Right cardiac atrium (tissue), 5 donors: ENCODE results near the gene THOC6. TPM values are rescaled to one million over a fixed set of nuclear protein-coding genes. Genes with fewer than 3 reads are reported as not detected.
"Not testable (repeated sequence)": the region's sequence is repeated elsewhere in the genome, so short reads cannot be mapped to it uniquely, and the experiment has no call there.

Experiments used
- ATAC-seq, 2 donors: fragments of 200-7000 bp; cut with Tn5 transposase; one replicate each; pipeline versions ENCODE4 v1.8.0 to v1.9.1; 2020; ENCODE audit warnings: moderate library complexity in 2 of 2, mild to moderate bottlenecking in 1 of 2
- DNase-seq, 3 donors: peaks; one replicate each; pipeline ENCODE4 v3.0.0-alpha.2; 2020
- H3K27ac ChIP-seq: one replicate; pipeline ENCODE4 v1.5.1; 2013; ENCODE audit warnings: mild to moderate bottlenecking, low read length, control low read depth, moderate library complexity
- H3K27me3 ChIP-seq: one replicate; pipeline ENCODE4 v1.6.1; 2013; ENCODE audit not compliant: control insufficient read depth, insufficient read depth
- H3K4me1 ChIP-seq: one replicate; pipeline ENCODE4 v1.6.1; 2013; ENCODE audit warnings: low read length; ENCODE audit not compliant: control insufficient read depth, insufficient read depth
- H3K4me3 ChIP-seq: one replicate; pipeline ENCODE4 v1.5.1; 2013; ENCODE audit warnings: low read length, control low read depth
- H3K9me3 ChIP-seq: one replicate; pipeline ENCODE4 v1.6.1; 2013; ENCODE audit warnings: low read length; ENCODE audit not compliant: control insufficient read depth
- WGBS: extraction: QIAGEN DNeasy Blood & Tissue Kit; methylation state at CpG from one replicate; pipeline ENCODE4 v1.1.7; 2013; 5-methylcytosine and 5-hydroxymethylcytosine counted together
- intact Hi-C, 4 donors: fragments of 100-400 bp; cut with DNase I; formaldehyde crosslinking; loops; one replicate each; pipeline versions ENCODE4 v1.11.0 to v1.14.0; 2022 to 2023
- polyA plus RNA-seq: library from polyadenylated mRNA; stranded (reverse); fragments of 200-250 nt; gene quantifications from one replicate; pipeline ENCODE4 v1.2.3, GENCODE V29; 2013
- total RNA-seq, 4 donors: library from RNA; stranded (reverse); fragmentation: NEBNext Ultra II Directional; extraction: Animal tissue kit (Norgen Biotek cat#: 25700); gene quantifications; one replicate each; pipeline ENCODE4 v1.2.1, GENCODE V29; 2021
- donor health status: healthy with polysubstance abuse.
- donor health status: DM: no; HTN: yes; CAD: no.
- donor health status: DM: no; HTN: no; CAD: no.
- donor health status: DM: no; HTN: yes; CAD: no; lungs with severe emphysema.
- donor health status: DM: yes; HTN: yes; CAD: no.

THOC6 gene
- total and polyA plus RNA-seq, 5 donors = 11.1 to 13.7 (median 13.1) TPM

DNA sequence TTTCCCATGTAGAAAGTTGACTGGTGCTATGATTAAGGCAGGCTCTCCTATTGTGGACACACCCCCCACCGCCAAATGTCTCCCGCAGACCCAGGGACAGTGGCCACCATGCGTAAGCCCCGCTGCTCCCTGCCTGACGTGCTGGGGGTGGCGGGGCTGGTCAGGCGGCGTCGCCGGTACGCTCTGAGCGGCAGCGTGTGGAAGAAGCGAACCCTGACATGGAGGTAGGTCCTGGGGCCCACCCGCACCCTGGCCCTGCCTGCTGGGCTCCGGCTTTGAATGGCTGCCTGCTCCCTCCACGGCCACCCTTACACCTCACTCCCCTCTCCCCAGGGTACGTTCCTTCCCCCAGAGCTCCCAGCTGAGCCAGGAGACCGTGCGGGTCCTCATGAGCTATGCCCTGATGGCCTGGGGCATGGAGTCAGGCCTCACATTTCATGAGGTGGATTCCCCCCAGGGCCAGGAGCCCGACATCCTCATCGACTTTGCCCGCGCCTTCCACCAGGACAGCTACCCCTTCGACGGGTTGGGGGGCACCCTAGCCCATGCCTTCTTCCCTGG, 26.2 kb downstream of the THOC6 start:
- no peaks in the 10 kb centered on the region for H3K9me3 ChIP-seq
- no peaks in the 10 kb centered on the region for H3K4me1 ChIP-seq
- H3K27ac ChIP-seq = no peak overlapping the region
- DNase-seq (peak in 1 of 3 donors; percentile 56), ATAC-seq (no peak)
- intact Hi-C loops = no loop called here
- H3K4me3 ChIP-seq = no peak overlapping the region
- 82% methylated on average over 26 of the region's 26 CpGs for WGBS
- H3K27me3 ChIP-seq = no peaks in the 10 kb centered on the region

- DNase-seq (no peak), ATAC-seq (no peak)
- Histone ChIP-seq H3K9me3 (no peaks in the 10 kb centered on the region), H3K27ac (no peak overlapping the region), H3K27me3 (no peaks in the 10 kb centered on the region), H3K4me1 (no peaks in the 10 kb centered on the region), H3K4me3 (no peak overlapping the region)
- intact Hi-C loops = no loop called here
- WGBS = 75% methylated on average over 5 of the region's 5 CpGs
Observed at GRCh38 chr16:3050487-3050886, 26.7 kb downstream of the THOC6 start.

- no peak for ATAC-seq
- Histone ChIP-seq H3K9me3 (no peaks in the 10 kb centered on the region), H3K4me1 (no peaks in the 10 kb centered on the region), H3K4me3 (no peak overlapping the region), H3K27ac (no peak overlapping the region), H3K27me3 (no peaks in the 10 kb centered on the region)
- DNase-seq = peak in 1 of 3 donors; percentile 1
- WGBS = 23% methylated on average over 4 of the region's 4 CpGs
- intact Hi-C loops = no loop called here
Observed at GRCh38 chr16:3051009-3051408, 27.2 kb downstream of the THOC6 start.

DNA sequence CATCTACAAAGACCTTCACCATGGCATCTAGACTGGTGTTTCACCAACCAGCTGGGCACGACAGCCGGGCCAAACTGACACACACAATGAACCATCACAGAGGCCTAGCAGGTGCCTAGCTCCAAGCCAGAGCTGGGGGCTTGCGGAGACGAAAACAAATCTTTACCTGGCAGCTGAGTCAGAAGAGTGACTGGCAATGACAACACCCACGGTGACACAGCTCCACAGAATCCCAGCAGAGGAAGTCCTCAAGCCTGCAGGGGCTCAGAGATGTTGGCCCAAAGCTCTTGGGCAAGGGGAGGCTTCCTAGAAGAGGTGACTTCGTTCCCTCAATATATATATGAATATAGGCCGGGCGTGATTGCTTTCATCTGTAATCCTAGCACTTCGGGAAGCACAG, 27.7 kb downstream of the THOC6 start:
- intact Hi-C loops = no loop called here
- Histone ChIP-seq H3K4me1 (no peaks in the 10 kb centered on the region), H3K27me3 (no peaks in the 10 kb centered on the region), H3K27ac (no peak overlapping the region), H3K9me3 (no peaks in the 10 kb centered on the region), H3K4me3 (no peak overlapping the region)
- DNase-seq (peak in 1 of 3 donors; percentile 38), ATAC-seq (no peak)
- WGBS = 79% methylated on average over 9 of the region's 9 CpGs

- H3K9me3 ChIP-seq, H3K4me1 ChIP-seq, H3K27me3 ChIP-seq, ATAC-seq, H3K27ac ChIP-seq, intact Hi-C loops, H3K4me3 ChIP-seq: not testable (repeated sequence)
- 82% methylated on average over 11 of the region's 12 CpGs for WGBS
- peak in 1 of 3 donors; percentile 16 for DNase-seq
Observed at GRCh38 chr16:3052571-3053329, 28.9 kb downstream of the THOC6 start.

DNA sequence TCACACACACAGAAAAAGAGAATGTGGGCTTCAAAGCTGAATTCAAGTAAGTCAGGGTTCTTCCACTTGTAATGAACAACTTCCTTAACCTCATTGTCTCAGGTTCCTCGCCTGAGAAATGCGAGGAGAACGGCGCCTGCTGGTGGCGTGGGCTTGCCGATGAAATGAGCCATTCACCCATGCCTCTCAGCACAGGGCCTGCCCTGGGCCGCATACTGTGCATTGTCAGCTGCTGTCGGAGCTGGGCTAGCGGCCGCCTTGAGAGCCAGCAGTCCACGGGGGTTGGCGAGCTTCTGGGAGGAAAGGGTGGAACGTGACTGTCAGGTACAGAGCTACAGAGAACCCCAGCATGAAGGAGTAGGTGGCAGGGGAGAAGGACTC, 29.5 kb downstream of the THOC6 start:
- 85% methylated on average over 13 of the region's 13 CpGs for WGBS
- peak in 1 of 3 donors; percentile 42 for DNase-seq
- H3K27me3 ChIP-seq, H3K27ac ChIP-seq, H3K4me3 ChIP-seq, H3K9me3 ChIP-seq, ATAC-seq, H3K4me1 ChIP-seq, intact Hi-C loops: not testable (repeated sequence)

DNA sequence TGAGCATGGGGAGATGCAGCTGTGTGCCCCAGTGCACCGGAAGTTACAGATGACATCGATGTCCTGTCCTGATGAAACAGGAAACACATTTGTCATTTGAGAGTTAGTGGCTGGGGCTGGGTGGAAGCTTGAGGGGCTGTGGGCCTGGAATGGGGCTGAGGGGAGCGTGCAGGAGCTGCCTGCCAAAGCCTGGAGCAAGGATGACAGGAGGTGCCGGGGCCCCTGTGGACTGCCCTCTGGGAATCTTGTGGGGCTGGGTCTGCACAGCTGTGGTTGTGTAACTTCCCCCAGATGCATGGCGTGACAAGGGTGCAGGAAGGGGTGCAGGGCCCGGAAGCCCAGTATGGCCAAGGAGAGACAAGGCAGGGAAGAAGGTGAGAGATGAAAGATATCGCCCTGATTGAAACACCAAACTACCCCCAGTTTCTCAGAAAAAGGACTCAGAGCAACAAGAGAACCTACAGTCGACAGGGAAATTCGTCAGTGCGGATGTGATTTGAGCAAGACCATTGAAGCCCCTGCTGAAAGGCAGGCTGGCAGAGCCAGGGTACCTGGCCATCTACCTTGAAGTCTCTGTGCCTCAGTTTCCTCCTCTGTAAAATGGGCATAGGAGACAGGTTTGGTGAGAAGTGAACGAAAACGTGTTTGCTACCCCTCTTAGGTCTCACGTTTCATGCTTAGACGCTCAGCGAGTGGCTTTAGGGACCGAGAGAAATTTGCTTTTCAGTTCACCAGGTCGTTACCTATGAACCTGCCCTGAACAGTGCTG, 31.3 kb downstream of the THOC6 start:
- ATAC-seq (no peak), DNase-seq (peak in 1 of 3 donors; percentile 43)
- 75% methylated on average over 17 of the region's 17 CpGs for WGBS
- Histone ChIP-seq H3K9me3 (no peaks in the 10 kb centered on the region), H3K4me3 (no peak overlapping the region), H3K27me3 (no peaks in the 10 kb centered on the region), H3K27ac (no peak overlapping the region), H3K4me1 (peaks cover 5% of the 10 kb centered on the region)
- intact Hi-C loops = loop anchor here in 1 of 4 donors (5.0 kb wide), 1 partner anchor 52 kb away; no protein-coding TSS in a partner anchor

DNA sequence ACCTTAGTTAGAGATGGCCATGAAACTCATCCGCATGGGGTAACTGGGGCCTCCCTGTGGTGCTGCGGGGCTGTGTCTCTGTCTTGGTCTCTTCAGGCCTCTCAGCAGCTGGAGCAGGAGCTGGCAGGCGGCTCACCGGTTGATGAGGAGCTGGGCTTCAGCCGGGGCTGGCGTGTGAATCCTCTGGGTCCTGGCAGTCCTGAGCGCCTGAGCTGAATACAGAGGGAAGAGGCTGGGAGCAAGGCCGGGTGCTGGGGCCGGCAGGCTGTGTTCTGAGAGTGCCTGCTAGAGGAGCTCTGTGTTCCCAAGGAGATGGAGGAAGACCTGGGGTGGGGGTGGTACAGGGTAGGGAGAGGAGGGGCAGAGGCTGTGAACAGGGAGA, 31.9 kb downstream of the THOC6 start:
- not testable (repeated sequence) for H3K4me3 ChIP-seq, H3K27me3 ChIP-seq, ATAC-seq, H3K9me3 ChIP-seq, H3K4me1 ChIP-seq, H3K27ac ChIP-seq
- WGBS = 52% methylated on average over 9 of the region's 9 CpGs
- intact Hi-C loops = loop anchor here in 1 of 4 donors (5.0 kb wide), 1 partner anchor 52 kb away; no protein-coding TSS in a partner anchor
- peak in 1 of 3 donors; percentile 30 for DNase-seq

DNA sequence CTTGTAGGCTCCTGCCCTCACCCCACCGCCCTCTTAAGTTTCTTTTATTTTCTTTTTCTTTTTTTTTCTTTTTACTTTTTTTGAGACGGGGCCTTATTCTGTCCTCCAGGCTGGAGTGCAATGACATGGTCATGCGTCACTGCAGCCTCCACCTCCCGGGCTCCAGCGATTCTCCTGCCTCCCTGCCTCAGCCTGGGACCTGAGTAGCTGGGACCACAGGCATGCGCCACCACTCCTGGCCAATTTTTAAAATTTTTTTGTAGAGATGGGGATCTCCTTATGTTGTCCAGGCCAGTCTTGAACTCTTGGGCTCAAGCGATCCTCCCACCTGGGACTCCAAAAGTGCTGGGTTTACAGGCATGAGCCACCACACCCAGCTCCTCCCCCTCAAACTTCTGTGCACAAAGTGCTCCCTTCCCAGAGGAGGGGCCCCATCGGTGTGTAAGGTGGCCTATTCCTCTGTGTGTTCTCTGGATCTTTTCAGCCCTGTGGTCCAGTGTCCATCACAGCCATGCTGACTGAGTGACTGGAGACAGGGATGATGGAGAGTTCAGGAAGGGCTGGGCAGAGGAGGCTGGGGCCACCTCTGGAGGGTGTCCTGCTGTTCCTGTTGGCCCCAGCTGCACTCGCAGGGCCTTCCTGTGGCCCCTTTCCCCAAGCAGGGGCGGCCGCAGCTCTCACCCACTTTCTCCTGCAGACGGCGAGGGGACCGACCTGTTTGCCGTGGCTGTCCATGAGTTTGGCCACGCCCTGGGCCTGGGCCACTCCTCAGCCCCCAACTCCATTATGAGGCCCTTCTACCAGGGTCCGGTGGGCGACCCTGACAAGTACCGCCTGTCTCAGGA, 32.7 kb downstream of the THOC6 start:
- Histone ChIP-seq H3K27ac (no peak overlapping the region), H3K4me1 (peaks cover 5% of the 10 kb centered on the region), H3K27me3 (no peaks in the 10 kb centered on the region), H3K4me3 (no peak overlapping the region), H3K9me3 (no peaks in the 10 kb centered on the region)
- peak in 1 of 3 donors; percentile 19 for DNase-seq
- no peak for ATAC-seq
- 86% methylated on average over 19 of the region's 19 CpGs for WGBS
- intact Hi-C loops = loop anchor here in 1 of 4 donors (5.0 kb wide), 1 partner anchor 51 kb away; no protein-coding TSS in a partner anchor
